HG03460 (cell line): ENCODE measurements around the gene DIO1.

Source experiments
- ATAC-seq: cut with Tn5 transposase; IDR thresholded peaks from one replicate; pipeline ENCODE4 v1.9.1; 2021; ENCODE audit not compliant: unreplicated experiment

The DIO1 gene

GRCh38 chr1:53892911-53893310, 1.1 kb upstream of the DIO1 start:
- no peak for ATAC-seq

- no peak for ATAC-seq
Observed at GRCh38 chr1:53894644-53895043, 657 bp downstream of the DIO1 start.

DNA sequence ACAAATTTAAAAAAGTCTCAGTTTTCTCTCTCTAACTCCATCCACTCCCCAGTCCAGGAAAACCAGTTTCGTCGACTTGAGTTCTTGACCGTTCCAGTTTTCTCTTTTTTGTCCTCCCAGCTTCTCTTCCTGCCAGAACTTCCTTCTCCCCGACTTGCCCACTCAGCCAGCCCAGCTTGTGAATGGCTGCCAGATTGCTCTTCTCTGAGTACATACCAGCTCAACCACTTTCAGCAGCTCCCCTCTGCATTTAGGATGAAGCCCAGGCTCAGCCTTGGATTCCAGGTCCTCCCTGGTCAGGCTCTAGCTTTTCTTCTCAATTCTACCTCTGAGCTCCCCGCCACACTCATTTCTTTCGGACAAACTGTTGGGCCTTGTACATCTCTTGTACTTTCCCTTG, 1.4 kb downstream of the DIO1 start:
- no peak for ATAC-seq

DNA sequence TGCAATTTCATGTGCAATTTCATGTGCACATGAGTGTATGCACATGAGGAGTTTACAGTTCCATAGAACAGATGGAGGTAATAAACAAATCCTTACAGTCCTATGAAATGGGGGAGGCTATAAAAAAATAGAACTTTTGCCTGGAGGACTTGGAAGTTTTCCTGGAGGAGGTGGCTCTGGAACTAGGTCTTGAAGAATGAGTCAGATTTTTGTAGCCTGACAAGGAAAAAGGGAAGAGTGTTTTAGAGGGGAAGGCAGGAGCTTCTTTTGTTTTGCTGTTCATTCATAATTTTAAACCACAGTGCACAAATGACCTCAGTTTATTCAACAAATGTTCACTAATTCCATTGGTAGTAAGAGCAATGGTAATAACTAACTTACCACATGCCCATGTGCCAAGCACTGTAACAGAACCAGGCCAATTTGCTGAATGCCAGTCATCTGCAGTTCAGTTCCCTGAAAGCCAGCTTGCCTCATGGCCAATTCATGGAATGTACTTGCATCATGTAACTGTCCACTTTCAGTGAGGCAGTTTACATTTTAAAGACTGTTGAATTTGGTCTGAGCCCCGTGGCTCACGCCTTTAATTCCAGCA, 2.7 kb downstream of the DIO1 start:
- ATAC-seq: no peak

DNA sequence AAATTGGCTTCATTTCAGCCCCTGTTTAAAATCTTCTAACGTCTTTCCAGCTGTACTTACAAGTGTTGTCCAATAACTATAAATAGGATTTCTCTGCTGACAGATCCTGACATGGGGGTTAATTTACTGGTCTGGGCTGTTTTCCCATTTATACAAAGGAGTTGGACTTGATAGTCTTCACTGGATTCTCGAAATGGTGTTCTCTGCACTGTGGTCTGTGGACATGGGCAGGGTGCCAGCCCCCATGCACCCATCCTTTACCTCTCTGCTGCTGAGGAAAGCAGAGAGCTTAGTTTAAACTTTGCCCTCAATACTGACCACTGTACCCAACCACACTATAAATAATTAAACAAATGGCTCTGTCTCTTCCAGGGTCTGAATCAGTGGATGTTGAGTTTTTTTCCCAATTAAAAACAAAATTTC, 5.2 kb downstream of the DIO1 start:
- no peak for ATAC-seq

DNA sequence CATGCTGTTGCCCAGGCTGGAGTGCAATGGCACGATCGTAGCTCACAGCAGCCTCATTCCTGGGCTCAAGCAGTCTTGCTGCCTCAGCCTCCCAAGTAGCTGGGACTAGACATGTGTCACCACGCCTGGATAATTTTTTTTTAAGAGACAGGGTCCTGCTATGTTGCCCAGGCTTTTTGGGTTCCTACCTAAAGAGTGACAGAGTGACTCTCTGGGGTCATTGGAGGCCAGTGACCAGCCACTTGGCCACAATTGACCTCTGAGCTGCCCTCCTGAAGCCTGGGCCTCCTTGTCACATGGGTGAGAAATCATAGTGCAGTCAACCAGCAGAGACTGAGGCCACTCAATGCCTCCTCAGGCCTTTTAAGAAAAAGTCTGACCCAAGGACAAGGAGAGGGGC, 5.7 kb downstream of the DIO1 start:
- no peak for ATAC-seq

GRCh38 chr1:53902235-53903138, 8.5 kb downstream of the DIO1 start:
- ATAC-seq: no peak

- no peak for ATAC-seq
Observed at GRCh38 chr1:53905509-53905908, 11.5 kb downstream of the DIO1 start.

DNA sequence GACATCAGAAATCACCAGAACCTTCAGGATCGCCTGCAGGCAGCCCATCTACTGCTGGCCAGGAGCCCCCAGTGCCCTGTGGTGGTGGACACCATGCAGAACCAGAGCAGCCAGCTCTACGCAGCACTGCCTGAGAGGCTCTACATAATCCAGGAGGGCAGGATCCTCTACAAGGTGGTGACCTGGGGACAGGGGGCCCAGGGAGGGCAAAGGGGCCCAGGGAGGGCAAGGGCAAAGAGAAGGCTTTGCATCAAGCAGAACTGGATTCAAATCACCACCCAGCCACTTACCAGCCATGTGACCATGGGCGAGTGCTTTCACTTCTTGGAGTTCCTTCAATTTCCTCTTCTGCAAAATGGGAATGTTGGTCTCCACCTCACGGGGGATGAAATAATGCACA, 12.1 kb downstream of the DIO1 start:
- ATAC-seq: no peak

- ATAC-seq: no peak
Observed at GRCh38 chr1:53909946-53910345, 16.0 kb downstream of the DIO1 start.

- ATAC-seq: no peak
Observed at GRCh38 chr1:53911442-53911841, 17.5 kb downstream of the DIO1 start.

- ATAC-seq: no peak
Observed at GRCh38 chr1:53913352-53914033, 19.5 kb downstream of the DIO1 start.

GRCh38 chr1:53918343-53918742, 24.4 kb downstream of the DIO1 start:
- ATAC-seq: no peak

GRCh38 chr1:53919675-53920066, 25.7 kb downstream of the DIO1 start:
- ATAC-seq: no peak

DNA sequence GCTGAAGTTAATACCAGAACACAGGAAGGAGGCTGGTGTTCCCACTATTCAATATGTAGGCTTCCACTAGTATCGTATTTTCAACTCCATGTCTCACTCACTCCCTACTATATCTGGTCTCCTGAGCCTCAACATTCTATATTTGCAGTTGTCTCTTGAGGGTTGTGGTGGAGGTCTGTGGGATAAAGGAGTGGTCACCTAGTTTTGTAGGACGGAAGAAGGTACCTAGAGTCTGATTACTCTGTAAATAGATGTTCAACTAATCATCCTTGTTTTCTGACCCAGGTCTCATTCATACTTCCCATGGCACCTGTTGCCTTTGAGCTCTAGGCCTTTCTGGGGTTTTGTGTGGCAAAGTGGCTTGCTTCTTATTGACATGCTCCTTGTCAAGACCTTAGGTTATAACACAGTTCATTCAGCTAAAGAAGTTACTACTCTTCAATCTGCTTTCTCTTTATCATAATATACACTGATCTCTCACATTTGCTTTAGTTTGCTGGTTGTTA, 33.4 kb downstream of the DIO1 start:
- ATAC-seq: no peak

DNA sequence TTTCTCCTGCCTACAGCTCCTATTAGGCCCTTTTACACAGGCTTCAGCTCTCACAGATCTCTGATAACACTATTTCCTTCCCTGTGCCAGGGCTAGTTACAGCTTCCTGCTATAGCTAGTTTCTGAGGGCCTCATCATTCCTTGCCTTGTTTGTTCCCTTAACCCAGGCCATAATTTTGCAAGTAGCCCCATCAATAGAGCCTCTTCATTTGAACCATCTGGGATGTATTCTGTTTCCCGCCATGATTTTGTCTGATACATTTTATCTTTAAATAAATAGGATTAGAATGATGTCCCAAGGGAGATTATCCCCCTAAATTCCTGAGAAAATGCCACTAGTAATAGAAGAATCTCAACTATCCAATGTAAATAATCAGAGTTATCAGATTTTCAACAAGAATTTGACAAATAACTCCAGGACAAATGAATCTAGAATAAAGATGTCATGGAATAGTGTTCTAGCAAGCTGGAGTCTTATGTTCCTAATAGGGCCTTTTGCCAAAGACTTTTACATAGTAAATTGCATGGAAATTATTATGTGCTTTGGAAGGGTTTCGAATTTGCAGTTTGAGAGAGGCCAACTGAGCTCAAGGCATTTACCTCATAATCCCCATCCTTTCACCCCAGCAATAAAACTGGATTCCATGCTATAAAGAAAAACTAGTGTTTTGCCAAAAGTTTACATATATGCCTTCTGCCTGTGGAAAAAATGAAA, 35.4 kb downstream of the DIO1 start:
- no peak for ATAC-seq

- no peak for ATAC-seq
Observed at GRCh38 chr1:53930932-53931331, 36.9 kb downstream of the DIO1 start.

DNA sequence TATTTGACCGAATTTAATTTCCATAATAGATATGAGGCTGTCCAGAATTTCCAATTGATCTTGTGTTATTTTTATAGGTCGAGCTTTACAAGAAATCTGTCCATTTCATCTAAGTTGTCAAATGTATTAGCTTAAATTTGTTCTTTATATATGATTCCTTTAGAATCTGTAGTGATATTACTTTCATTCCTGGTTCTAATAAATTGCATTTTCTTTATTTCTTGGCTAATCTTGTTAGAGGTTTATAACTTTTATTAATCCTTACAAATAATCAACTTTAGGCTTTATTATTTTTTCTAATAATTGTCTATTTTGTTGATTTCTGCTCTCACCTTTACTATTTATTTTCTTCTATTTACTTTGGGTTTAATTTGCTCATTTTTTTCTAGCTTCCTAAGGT, 37.5 kb downstream of the DIO1 start:
- no peak for ATAC-seq

DNA sequence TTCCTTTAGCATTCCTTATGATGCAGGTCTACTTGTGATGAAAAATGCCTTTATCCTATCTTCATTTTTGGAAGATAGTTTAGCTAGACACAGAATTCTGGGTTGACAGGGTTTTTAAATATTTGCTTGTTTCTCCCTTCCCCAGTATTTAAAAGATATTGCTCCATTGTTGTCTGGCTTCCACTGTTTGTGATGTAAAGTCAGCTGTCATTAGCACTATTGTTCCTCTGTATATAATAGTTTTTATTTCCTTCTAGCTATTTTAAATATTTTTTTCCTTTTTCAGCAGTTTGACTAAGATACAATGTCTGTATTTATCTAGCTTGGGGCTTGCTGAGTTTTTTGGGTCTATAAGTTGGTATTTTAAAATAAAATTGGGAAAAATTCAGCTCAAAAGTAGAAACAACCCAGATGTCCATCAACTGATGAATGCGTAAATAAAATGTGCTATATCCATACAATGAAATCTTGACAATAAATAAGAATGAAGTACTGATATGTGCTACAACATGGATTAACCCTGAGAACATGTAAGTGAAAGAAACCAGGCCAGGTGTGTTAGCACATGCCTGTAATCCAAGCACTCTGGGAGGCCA, 40.3 kb downstream of the DIO1 start:
- ATAC-seq: no peak

DNA sequence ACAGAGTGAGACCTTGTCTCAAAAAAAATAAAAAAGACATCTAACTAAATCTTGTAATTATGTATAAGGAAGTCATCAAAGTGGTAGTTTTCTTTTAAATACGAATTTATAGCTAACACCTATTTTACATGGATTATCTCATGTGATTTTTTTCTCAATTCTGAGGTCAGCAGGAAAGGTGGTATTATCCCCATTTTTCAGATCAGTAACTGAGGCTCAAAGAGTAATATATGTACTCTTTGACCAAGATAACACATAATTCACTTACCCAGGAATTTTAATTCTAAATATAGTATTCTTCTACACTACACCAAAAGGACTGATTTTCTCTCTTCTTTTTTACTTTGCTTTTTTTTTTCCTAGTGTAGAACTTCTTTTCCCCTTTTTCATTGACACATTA, 42.4 kb downstream of the DIO1 start:
- no peak for ATAC-seq
